GM18867 (cell line): ENCODE data around the gene C1QTNF5.

ENCODE experiments used
- ATAC-seq: cut with Tn5 transposase; IDR thresholded peaks from one replicate; pipeline ENCODE4 v1.9.1; 2021; ENCODE audit warnings: mild to moderate bottlenecking, moderate library complexity; ENCODE audit not compliant: unreplicated experiment

Gene C1QTNF5

GRCh38 chr11:119373059-119373920 lies 32.6 kb upstream of the C1QTNF5 start:
- no peak for ATAC-seq

- ATAC-seq = no peak
These were observed 31.8 kb upstream of the C1QTNF5 start for GRCh38 chr11:119372260-119373058.

GRCh38 chr11:119371778-119372182 lies 31.1 kb upstream of the C1QTNF5 start:
- no peak for ATAC-seq

- ATAC-seq = no peak
These were observed 30.5 kb upstream of the C1QTNF5 start for GRCh38 chr11:119371067-119371601.

GRCh38 chr11:119370486-119371046 lies 29.9 kb upstream of the C1QTNF5 start:
- peak; percentile 72 for ATAC-seq

- ATAC-seq = no peak
These were observed 28.6 kb upstream of the C1QTNF5 start for GRCh38 chr11:119369132-119369925.

GRCh38 chr11:119368121-119369034 lies 27.7 kb upstream of the C1QTNF5 start:
- no peak for ATAC-seq

GRCh38 chr11:119367661-119368120 lies 27.0 kb upstream of the C1QTNF5 start:
- ATAC-seq = no peak

- no peak for ATAC-seq
These were observed 26.3 kb upstream of the C1QTNF5 start for GRCh38 chr11:119366690-119367620.

- no peak for ATAC-seq
These were observed 24.4 kb upstream of the C1QTNF5 start for GRCh38 chr11:119365071-119365591.

GRCh38 chr11:119363851-119364590 lies 23.3 kb upstream of the C1QTNF5 start:
- ATAC-seq = no peak

- ATAC-seq = no peak
These were observed 22.6 kb upstream of the C1QTNF5 start for GRCh38 chr11:119363081-119363850.

- no peak for ATAC-seq
These were observed 22.0 kb upstream of the C1QTNF5 start for GRCh38 chr11:119362741-119363080.

- no peak for ATAC-seq
These were observed 21.4 kb upstream of the C1QTNF5 start for GRCh38 chr11:119361941-119362725.

GRCh38 chr11:119361056-119361787 lies 20.5 kb upstream of the C1QTNF5 start:
- no peak for ATAC-seq
